Umbilical cord (tissue), 2 donors: Measurements from ENCODE around the gene PTPRU. TPM values are rescaled to one million over a fixed set of nuclear protein-coding genes. Genes with fewer than 3 reads are reported as not detected.
A peak's percentile ranks its signal among the peaks of the same experiment; 100 is the strongest.

Experiments used
- DNase-seq: peaks from one replicate; pipeline ENCODE4 v3.0.0-alpha.2; 2015; ENCODE audit warnings: low spot score
- total RNA-seq: library from RNA; depleted of rRNA; stranded (reverse); fragments of >200 nt; gene quantifications from one replicate; pipeline ENCODE4 v1.2.3, GENCODE V29; 2014; ENCODE audit warnings: low replicate concordance; ENCODE audit not compliant: insufficient read depth

PTPRU gene
- 35.2 TPM for total RNA-seq

- peak; percentile 69 for DNase-seq
Measured at GRCh38 chr1:29235955-29236711, at the start of gene PTPRU. PTPRU (plus strand) TSS chr1:29236522; CDS start chr1:29236645, 123 bp downstream.

GRCh38 chr1:29186707-29187106 is 49.6 kb upstream of the PTPRU start:
- DNase-seq = no peak

- DNase-seq = no peak
Measured at GRCh38 chr1:29190718-29191117, 45.6 kb upstream of the PTPRU start.

- DNase-seq = no peak
Measured at GRCh38 chr1:29193879-29194455, 42.4 kb upstream of the PTPRU start.

- DNase-seq = no peak
Measured at GRCh38 chr1:29195881-29196291, 40.4 kb upstream of the PTPRU start.

- peak; percentile 62 for DNase-seq
Measured at GRCh38 chr1:29196863-29197589, 39.3 kb upstream of the PTPRU start.

GRCh38 chr1:29197590-29197924 is 38.8 kb upstream of the PTPRU start:
- peak; percentile 64 for DNase-seq

- no peak for DNase-seq
Measured at GRCh38 chr1:29197993-29198392, 38.3 kb upstream of the PTPRU start.

- DNase-seq = peak; percentile 90
Measured at GRCh38 chr1:29200906-29201594, 35.3 kb upstream of the PTPRU start.

GRCh38 chr1:29201595-29202051 is 34.7 kb upstream of the PTPRU start:
- no peak for DNase-seq

- DNase-seq = peak; percentile 43
Measured at GRCh38 chr1:29202053-29202452, 34.3 kb upstream of the PTPRU start.

GRCh38 chr1:29202584-29203340 is 33.6 kb upstream of the PTPRU start:
- peak; percentile 99 for DNase-seq

GRCh38 chr1:29208442-29208841 is 27.9 kb upstream of the PTPRU start:
- no peak for DNase-seq

GRCh38 chr1:29209173-29209572 is 27.1 kb upstream of the PTPRU start:
- no peak for DNase-seq

- no peak for DNase-seq
Measured at GRCh38 chr1:29210278-29211085, 25.8 kb upstream of the PTPRU start.

- no peak for DNase-seq
Measured at GRCh38 chr1:29211086-29212030, 25.0 kb upstream of the PTPRU start.

- no peak for DNase-seq
Measured at GRCh38 chr1:29213055-29213454, 23.3 kb upstream of the PTPRU start.

- no peak for DNase-seq
Measured at GRCh38 chr1:29217633-29218032, 18.7 kb upstream of the PTPRU start.

GRCh38 chr1:29218223-29218622 is 18.1 kb upstream of the PTPRU start:
- DNase-seq = no peak
